ENCODE measurements around the gene ASF1B.

The ASF1B gene

GRCh38 chr19:14135355-14135754 lies 1.0 kb downstream of the ASF1B start:
- DNase-seq, result no peak

DNA sequence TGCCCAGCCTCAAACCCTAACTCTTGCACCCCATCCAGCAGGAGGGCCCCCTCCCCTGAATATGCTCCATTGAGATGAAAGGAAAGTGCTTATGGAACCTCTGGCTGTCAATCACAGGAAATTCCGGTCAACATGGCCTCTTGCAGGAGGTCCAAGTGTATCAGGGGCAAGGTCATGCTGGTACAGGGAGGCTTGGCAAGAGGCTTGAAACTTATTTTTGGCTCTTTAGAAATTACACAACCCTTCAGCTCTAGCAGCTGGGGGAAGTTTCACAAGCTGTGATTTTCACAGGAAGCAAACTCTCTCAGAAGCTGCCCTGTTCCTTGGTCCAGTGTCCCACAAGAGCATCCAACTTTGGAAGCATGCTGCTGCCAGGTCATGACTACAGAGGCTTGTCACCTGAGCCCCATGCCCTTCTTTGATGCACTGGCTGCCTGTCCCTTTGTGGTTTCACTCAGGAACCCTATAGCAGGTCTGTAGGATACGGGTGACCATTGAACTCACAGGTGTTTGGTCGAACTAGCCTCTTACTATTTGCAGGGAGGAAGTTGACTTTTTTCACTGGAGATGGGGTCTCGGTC lies 8.4 kb downstream of the ASF1B start:
- no peak for DNase-seq

GRCh38 chr19:14127176-14127575 lies 9.2 kb downstream of the ASF1B start:
- DNase-seq, result no peak

DNA sequence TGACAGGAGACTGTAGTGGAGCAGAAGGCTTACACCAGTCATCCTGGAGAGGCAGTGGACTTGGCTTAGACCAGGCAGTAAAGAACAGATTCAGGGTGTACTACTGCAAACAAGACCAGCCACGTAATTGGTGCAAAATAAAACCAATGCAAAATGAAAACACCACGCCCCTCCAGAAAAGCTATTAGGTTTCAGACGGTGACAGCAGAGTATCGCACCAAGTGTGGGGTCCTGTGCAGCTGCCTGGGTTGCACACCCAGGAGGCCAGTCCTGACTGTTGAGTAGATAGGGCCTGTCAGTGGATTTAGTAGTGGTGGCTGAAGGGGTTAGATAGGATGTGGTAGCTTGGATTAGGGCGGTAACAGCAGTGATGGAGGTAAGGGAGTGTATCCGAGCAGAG lies 13.5 kb downstream of the ASF1B start:
- no peak for DNase-seq

DNA sequence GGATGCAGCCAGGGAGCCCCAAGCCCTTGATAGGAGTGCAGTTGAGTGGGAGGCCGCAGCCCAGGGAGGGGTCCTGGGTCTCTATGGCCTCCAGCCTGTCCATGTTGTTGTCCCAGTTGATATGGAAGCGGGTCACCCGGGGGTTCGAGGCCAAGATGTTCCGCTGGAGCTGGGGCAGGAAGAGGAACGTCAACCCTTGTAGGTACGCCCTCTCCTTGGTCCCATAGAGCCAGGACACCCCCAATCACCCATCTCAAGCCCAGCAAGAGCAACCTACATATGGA lies 15.9 kb downstream of the ASF1B start:
- no peak for DNase-seq

DNA sequence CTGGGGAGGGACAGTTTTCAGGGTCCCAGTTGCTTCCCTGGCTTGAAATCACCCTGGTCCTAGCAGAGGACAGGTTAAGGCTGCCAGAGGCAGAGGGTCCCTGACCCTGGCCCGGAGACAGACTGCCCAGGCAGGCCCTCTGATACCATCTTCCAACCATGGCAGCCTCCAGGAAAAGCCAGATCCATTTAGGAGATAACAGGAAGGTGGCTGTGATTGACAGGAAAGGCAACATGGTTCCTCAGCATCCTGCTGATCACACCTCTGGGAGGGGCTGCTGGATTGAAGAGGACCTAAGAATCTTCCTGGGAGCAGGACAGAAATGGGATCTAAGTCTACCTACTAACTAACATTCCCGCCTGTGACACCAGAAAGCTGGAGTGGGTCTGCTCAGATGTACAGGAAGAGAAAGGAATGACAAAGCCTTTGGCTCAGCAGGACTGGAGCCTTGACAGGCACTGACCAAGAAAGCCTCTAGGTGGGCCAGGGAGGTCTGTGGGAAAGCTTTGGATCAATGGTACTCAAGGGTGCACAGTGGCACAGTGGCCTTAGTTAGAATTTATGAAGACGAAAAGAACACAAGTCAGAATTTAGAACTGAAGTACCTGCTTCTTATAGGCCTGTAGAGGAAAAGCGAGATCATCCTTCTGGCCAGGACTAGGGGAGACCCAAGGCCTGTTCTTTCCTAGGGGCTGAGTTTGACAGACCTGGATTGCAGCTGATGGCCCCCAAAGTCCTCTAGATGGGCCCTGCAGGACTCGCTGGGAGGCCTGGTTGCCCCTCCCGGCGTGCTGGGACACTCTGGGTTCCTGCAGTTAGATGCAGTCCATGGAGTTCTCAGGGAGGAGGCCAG lies 16.5 kb downstream of the ASF1B start:
- no peak for DNase-seq

GRCh38 chr19:14119146-14119545 lies 17.2 kb downstream of the ASF1B start:
- DNase-seq, result no peak

- peak; percentile 36 for DNase-seq
Observed at GRCh38 chr19:14118165-14119051, 18.0 kb downstream of the ASF1B start.

DNA sequence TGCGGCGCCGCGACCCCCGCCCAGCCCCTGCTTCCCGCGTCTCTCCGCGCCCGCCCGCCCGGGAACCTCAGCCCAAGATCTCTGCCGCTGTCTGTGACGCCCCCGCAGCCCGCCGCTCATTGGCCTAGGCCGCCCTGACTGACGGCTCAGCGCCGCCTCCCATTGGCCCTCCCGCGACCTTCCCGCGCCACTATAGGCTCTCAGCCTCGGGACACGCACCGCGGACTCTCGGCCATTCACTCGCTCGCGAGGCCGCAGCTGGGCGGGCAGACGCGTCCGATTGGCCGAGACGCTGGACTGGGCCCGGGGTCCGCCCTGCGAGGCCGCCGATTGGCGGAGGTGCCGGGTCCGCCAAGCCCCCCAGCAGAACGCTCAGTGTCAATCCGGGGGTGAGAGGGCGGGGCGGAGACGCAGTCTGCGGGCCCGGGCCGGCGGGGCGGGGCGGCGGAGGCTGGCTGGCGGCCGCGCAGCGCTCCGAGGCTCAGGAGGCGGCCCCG lies 18.7 kb downstream of the ASF1B start, which contains the start of gene PRKACA:
Gene PRKACA (minus strand): TSS at position 95 of the 497 bp plus-strand sequence. CDS start 215 bp downstream, outside the sequence.
- DNase-seq, result peak; percentile 98

DNA sequence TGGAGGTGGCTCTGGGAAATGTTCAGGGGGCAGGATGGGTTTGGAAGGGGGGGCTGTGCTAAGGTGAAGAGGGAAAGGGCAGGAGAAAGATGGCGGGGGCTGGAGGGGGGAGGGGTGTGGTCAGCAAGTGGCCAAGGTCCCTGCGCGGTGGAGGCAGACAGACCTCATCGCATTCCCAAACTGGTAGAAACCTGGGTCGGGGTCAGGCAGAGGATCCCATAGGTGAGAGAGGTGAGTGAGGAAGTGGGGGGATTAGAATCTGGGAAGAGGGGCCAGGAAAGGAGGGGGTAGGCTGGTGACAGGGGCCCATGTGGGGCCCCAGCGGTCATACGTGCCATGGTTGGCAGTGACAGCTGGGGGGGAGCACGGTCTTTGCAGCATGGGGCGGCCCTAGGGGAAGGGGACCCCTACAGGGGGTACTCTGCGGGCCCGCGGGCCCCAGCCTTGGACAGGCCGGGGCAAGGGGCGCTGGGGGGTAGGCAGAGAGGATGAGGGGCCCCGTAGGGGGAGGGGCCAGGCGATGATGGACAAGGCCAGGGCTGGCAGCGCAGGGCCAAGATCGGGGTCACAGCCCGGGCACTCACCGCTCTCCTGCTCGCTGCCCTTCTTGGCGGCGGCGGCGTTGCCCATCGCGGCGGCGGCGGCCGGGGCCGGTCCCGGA lies 19.3 kb downstream of the ASF1B start:
- no peak for DNase-seq

DNA sequence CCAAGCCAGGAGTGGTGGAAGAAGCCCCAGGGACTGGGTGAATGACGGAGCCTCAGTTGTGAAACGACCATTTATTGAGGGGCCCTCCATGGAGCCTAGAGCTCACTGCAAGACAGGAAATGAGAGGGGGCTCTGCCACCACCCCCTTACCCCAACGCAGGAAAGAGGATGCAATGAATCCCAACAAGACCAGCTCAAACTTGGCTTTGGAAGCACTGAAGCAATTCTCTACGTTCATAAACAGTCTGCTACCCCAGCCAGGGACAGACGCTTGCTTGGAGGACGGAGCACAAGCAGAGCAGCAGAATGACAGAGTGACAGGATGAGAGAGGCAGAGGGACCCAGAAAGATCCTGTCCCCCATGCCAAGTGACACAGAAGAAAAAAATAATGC lies 19.9 kb downstream of the ASF1B start:
- DNase-seq, result no peak

- DNase-seq, result no peak
Observed at GRCh38 chr19:14115756-14116155, 20.6 kb downstream of the ASF1B start.

- peak; percentile 41 for DNase-seq
Observed at GRCh38 chr19:14114854-14115253, 21.5 kb downstream of the ASF1B start.

DNA sequence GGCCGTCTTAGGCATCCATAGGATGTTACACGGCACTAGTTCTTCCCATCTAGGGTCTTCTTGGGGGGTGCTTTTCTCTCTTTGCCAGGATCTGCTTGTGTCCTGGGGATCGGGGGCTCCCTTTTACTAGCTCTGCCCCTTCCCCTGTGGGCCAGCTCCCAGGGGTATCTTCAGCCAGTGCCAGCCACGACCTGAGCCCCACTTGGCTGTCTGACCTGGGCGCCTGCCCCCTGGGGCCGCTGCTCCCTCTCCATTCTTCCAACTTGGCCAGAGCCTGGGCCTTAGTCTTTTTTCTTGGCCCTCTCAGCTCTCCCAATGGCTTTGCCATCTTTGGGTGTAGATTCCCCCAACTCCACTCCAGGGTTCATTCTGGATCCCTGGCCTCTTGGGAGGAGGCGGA lies 21.9 kb downstream of the ASF1B start:
- no peak for DNase-seq

GRCh38 chr19:14113762-14114414 lies 22.5 kb downstream of the ASF1B start:
- peak; percentile 49 for DNase-seq

DNA sequence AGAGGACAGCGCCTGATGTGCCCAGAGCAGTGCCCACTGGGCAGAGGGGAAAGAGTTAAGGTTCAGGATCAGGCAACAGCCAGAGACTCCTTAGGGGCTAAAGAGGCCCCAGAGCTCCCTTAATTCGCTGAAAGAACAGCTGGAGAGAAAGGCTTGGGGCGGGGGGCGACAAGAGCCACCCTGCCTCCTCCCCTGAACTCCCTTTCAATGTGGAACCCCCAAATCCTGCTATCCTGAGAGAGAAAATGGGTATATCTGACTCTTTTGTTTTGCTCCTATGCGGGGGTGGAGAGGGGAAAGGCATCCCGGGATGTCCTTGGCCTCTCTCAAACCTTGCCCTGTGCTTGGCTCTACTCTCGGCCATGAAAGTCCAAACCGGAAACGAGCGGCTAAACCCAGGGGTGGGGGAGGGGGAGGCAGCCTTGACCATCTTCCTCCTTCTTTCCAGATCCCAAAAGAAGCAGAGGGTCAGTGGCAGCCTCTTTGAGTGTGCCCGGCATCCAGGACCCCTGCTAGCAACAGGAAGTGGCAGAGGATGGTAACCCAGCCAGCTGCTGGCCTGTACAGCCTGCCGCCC lies 23.5 kb downstream of the ASF1B start:
- no peak for DNase-seq

DNA sequence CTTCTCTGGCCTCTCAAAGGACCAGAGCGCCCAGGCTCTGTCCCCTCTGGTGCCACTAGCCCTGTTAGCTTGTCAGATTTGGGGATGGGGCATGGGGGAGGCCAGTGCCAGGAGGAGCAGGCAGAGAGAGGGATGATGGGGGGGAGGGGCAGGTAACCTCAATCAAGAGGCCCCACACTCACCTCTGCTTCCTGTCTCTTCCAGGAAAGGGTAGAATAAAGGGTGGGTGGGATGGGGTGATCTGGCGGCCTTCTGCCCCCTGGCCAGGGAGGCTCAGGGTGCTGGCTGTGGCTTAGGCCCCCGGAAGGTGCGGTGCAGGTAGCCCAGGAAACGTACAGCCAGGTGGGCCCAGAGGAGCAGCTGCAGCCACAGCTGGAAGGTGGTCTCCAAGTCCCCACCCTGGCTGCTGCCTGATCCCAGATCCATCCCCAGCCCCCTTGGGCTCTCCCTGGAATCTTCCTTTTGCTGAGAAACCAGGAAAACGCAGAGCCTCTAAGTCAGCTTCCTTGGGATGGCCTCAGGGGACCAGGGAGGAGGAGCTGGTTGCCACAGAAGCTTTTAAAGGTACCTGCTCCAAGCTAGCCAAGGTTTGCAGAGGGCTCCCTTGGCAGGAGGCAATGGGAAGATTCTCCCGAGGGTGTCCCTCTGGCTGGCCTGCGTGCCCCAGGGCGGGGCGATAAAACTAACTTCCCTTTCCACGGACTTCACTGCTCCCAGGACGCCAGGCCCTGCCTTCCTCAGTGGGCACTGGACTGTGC lies 24.2 kb downstream of the ASF1B start:
- DNase-seq, result no peak

- DNase-seq, result no peak
Observed at GRCh38 chr19:14111486-14111885, 24.9 kb downstream of the ASF1B start.

- DNase-seq, result no peak
Observed at GRCh38 chr19:14110650-14111049, 25.7 kb downstream of the ASF1B start.

GRCh38 chr19:14107581-14108461 lies 28.6 kb downstream of the ASF1B start:
- DNase-seq, result no peak

Measured in effector CD4-positive, alpha-beta T cell (primary cell).